Measurements from ENCODE around the gene HIVEP3. TPM values are rescaled to one million over a fixed set of nuclear protein-coding genes. Genes with fewer than 3 reads are reported as not detected.

The HIVEP3 gene
- total RNA-seq, 2 donors from 2014 or later, result 4.7 to 5.8 TPM

DNA sequence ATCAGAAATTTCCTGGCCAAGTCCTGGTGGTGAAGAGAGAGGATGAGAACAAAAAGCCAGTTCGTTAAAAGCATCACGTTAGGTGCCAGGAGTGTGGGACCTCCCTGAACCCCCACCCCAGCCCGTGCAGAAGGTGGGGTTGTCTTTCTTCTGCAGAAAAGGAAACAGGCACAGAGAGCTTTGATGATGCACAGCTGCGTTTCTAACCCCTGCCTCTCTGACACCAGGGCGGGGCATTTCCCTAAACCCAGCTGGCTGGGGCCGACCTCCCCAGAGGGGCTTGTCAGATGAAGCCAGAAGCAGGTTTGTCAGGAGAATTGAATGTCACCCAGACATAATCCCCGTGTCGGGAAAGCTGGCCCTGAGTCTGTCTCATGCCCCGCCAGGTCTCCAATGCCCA lies 244.9 kb downstream of the HIVEP3 start:
- H3K9me3 ChIP-seq, result no peaks in the 10 kb centered on the region
- H3K4me1 ChIP-seq, result peaks cover 0 to 22% of the 10 kb centered on the region in 2 donors
- no peaks in the 10 kb centered on the region for H3K36me3 ChIP-seq
- DNase-seq (ENCODE audit: low spot score), result no peak
- TF ChIP-seq CTCF (IDR thresholded peaks at IDR 0.05), result no peak
- H3K4me3 ChIP-seq, result no peak overlapping the region
- no peak overlapping the region for H3K27ac ChIP-seq
- no peaks in the 10 kb centered on the region for H3K27me3 ChIP-seq

DNA sequence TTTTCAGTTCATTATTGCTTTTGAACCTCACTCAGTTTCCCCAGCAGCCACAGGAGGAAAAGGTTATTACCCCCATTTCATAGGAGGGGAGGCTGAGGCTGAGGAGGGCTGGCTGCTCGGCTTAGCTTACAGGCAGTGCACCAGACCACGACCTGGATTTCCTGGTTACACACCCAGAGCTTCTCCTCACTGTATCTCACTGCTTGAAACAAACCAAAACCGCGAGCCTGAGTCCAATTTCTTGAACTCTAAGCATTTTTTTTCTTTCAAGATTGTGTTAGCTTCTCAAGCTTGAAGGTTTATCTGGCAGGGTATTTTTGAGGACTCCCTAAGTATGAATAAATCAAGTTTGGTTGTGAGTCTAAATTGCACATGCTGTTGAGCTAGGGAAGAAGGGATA lies 245.3 kb downstream of the HIVEP3 start:
- peaks cover 0 to 18% of the 10 kb centered on the region in 2 donors for H3K4me1 ChIP-seq
- no peak overlapping the region for H3K27ac ChIP-seq
- H3K4me3 ChIP-seq, result no peak overlapping the region
- DNase-seq (ENCODE audit: low spot score), result no peak
- no peaks in the 10 kb centered on the region for H3K9me3 ChIP-seq
- no peaks in the 10 kb centered on the region for H3K27me3 ChIP-seq
- no peaks in the 10 kb centered on the region for H3K36me3 ChIP-seq
- TF ChIP-seq CTCF (IDR thresholded peaks at IDR 0.05), result no peak

DNA sequence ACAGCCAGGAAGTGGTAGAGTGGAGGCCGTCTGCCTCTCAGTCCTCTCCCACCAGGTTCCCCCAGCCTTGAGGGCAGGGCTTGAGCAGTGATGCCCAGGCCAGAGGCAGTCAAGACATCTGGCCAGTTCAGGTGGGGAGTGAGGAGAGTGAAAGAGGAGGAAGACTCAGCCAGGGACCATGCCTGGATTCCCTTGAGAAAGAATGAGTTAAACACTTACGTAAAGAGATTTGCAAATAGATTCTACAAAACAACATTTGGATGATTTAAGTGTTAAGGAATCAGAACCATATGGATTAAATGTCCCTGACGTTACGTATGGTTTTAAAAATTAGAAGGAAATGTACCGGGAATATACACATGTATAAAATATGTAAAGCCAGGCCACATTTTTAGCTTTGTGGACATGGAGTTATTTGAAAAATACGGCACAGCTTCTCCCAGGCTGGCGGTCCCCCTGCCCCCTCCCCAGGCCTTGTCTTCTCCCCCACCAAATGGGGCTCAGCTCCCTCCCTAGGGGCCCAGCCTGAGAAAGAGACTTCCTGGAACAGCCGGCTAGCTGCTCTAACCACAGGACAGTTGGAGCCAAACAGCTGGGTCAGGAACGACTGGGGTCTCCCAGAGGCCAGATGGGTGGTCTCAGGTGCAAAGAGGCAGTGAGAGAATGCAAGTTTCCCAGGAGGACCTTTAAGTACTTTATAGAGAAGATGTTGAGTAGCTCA lies 245.9 kb downstream of the HIVEP3 start:
- no peaks in the 10 kb centered on the region for H3K27me3 ChIP-seq
- H3K4me1 ChIP-seq, result peaks cover 0 to 12% of the 10 kb centered on the region in 2 donors
- no peaks in the 10 kb centered on the region for H3K9me3 ChIP-seq
- H3K36me3 ChIP-seq, result no peaks in the 10 kb centered on the region
- no peak overlapping the region for H3K27ac ChIP-seq
- H3K4me3 ChIP-seq, result no peak overlapping the region
- no peak for DNase-seq (ENCODE audit: low spot score)
- no peak for TF ChIP-seq CTCF (IDR thresholded peaks at IDR 0.05)

DNA sequence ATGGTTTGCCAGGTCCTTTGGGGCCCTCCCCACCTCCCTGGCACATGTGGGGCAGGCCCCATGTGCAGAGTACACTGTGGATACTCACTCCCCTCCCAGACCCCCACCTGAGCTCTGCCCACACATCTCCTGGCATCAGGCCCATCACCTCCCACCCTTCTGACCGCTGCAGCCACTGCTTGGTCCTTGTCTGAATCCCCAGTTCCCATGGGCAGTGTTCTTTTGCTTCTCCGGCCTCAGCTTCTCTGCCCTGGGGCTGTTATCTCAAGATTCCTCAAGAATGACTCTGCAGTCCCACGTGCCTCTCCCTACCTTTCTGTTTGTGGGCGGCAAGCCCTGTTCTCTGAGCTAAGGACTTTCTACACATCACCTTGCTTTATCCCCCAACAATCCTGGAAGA lies 246.5 kb downstream of the HIVEP3 start:
- H3K27ac ChIP-seq, result no peak overlapping the region
- no peak for DNase-seq (ENCODE audit: low spot score)
- H3K36me3 ChIP-seq, result no peaks in the 10 kb centered on the region
- H3K4me1 ChIP-seq, result peaks cover 0 to 11% of the 10 kb centered on the region in 2 donors
- no peak for TF ChIP-seq CTCF (IDR thresholded peaks at IDR 0.05)
- no peaks in the 10 kb centered on the region for H3K9me3 ChIP-seq
- no peaks in the 10 kb centered on the region for H3K27me3 ChIP-seq
- H3K4me3 ChIP-seq, result no peak overlapping the region

DNA sequence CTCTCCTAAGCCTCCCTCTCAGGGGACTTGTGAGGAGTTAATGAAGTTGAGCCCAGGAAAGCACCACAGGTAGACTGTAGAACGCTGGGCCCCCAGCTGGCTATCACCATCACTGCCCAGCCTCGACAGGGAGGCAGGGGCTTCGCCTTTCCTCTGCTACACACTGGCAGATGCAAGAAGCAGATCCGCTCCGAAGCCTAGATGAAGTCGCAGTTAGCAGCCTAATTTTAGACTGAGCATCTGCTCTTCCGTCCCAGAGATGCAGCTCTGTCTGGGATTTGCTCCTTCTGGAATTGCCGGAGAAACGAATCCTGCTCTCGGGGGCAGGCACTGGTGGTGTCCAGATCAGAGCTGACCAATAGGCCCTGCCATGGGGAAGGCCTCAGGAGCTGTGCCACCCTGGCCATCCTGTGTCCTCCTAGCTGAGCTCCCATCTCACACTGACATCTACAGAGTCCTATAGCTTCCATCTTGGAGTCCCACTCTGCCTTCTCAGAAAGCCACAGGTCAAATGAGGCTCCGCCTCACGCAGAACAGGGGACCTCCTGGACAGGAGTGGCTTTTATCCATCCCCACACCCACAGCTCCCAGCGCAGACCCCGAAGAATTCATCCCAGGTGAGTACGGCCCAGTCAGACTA lies 247.5 kb downstream of the HIVEP3 start:
- no peaks in the 10 kb centered on the region for H3K9me3 ChIP-seq
- H3K4me3 ChIP-seq, result no peak overlapping the region
- no peak for DNase-seq (ENCODE audit: low spot score)
- H3K27ac ChIP-seq, result no peak overlapping the region
- no peaks in the 10 kb centered on the region for H3K27me3 ChIP-seq
- TF ChIP-seq CTCF (IDR thresholded peaks at IDR 0.05), result no peak
- H3K36me3 ChIP-seq, result no peaks in the 10 kb centered on the region
- peaks cover 0 to 11% of the 10 kb centered on the region in 2 donors for H3K4me1 ChIP-seq

All from right atrium auricular region (tissue), 2 donors.